ENCODE results near the gene AK8.

AK8 gene

DNA sequence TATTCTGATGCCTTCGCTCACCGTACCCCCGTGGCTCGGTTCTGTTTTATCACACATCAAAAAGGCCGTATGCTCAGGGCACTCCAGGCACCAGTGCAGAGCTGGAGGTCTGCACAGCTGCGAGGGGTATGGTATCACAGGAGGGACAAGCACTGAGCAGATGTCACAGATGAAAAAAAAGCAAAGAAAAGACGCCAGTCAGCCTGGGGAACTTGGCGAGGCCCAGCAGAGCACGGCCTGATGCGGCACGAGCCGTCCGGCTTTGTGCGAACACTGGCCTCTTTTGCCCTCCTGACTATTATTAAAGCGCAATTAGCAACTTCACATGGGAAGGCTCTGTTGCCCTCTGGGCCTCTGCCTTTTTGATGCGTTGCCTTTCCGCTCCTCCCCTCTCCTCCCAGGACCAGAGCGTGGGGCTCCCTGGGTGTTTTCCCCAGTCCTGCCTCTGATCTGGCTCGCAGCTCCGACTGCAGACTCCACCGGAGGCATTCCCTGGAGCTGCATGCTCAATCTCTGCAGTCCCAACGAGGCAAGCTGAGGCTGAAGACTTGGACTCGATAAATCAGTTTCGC, 44.4 kb downstream of the AK8 start:
- Mint-ChIP-seq H3K4me1 (no peaks in the 10 kb centered on the region), H3K4me3 (no peak overlapping the region), H3K27ac (no peak overlapping the region), H3K27me3 (peaks cover 2% of the 10 kb centered on the region), H3K36me3 (no peaks in the 10 kb centered on the region), H3K9me3 (no peaks in the 10 kb centered on the region)
- ATAC-seq (ENCODE audit: low read depth) (no peak), DNase-seq (ENCODE audit: low spot score in 2 of 2) (no peak)

DNA sequence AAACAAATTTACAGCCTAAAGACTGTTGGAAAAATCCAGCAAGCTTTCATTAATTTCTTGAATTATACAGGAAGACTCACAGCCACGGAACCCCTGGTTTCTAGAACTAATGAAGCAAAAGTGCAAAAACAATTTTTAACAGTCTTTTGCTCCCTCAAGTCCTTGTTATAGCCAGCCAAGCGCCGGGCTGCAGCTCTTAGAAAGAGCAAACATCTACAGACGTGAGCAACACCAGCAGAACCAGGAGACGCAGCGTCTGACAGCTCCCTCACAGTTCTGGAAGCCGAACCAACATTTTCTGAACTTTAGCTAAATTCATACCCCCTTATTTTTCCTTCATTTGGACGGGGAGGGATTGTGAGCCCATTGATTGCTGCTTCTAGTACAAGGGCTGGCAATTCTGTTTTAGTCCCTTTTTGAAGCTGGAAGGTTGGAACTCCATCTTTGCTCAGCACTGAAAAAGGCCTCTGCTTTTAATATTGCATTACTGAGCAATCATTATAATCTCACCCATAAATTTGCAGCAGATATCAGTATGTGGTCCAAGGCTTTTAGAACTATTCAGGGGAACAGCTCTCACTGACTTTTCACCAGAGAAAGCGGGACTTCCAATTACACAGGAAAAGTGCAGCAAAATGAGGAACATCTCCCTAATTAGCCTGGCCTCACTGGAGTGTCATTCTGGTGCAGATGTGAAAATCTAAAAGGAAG, 45.8 kb downstream of the AK8 start:
- Mint-ChIP-seq H3K27ac (no peak overlapping the region), H3K27me3 (peaks cover 2% of the 10 kb centered on the region), H3K4me3 (no peak overlapping the region), H3K36me3 (no peaks in the 10 kb centered on the region), H3K4me1 (no peaks in the 10 kb centered on the region), H3K9me3 (no peaks in the 10 kb centered on the region)
- ATAC-seq (ENCODE audit: low read depth), result no peak
- DNase-seq (ENCODE audit: low spot score in 2 of 2), result no peak

DNA sequence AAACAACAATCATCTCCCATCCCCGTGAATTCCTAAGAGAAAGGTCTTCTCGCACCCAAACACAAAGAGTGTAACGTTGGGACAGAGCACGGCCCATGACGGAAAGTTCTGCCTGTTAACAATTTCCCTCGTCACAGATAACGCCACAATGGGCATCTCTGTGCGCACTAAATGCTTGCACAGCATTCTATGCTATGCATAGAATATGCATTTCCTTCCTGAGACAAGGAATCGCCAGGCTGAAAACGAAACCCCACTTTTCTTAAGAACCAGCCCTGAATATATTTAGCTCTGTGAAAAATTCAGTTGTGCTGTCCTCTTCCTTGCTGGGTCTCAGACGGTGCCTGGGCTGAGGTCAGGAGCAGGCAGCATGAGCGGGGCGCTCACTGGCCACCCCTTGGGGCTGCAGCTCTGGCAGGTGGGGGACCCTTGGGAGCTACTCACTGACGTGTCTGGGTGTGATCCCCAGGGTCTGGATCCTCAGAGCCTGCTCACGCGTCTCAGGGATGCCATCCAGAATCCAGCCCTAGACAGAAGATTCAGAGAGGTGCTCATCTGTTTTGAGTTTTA, 49.8 kb downstream of the AK8 start:
- no peak overlapping the region for H3K4me3 Mint-ChIP-seq
- no peak overlapping the region for H3K27ac Mint-ChIP-seq
- no peaks in the 10 kb centered on the region for H3K27me3 Mint-ChIP-seq
- DNase-seq (ENCODE audit: low spot score in 2 of 2) (no peak), ATAC-seq (ENCODE audit: low read depth) (no peak)
- no peaks in the 10 kb centered on the region for H3K4me1 Mint-ChIP-seq
- H3K36me3 Mint-ChIP-seq, result no peaks in the 10 kb centered on the region
- no peaks in the 10 kb centered on the region for H3K9me3 Mint-ChIP-seq

DNA sequence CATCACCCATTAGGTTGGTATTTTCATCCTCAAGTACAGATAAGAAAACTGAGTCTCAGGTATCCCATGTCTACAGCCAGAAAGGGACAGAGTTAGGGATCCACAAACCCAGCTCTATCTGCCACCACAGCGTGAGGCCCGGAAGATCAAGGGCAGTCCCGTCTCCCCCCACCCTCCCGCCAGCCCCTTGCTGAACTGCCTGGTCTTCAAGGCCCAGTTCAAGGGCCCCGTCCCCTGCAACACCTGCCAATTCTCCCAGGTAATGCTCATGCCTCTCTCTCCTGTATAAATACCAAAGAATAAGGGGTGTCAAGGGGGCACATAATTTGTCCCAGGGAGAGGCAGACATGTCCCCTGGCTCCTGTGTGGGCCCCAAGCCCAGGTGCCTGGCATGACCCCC, 50.7 kb downstream of the AK8 start:
- Mint-ChIP-seq H3K36me3 (no peaks in the 10 kb centered on the region), H3K4me3 (no peak overlapping the region), H3K27ac (no peak overlapping the region), H3K27me3 (no peaks in the 10 kb centered on the region), H3K9me3 (no peaks in the 10 kb centered on the region), H3K4me1 (no peaks in the 10 kb centered on the region)
- no peak for DNase-seq (ENCODE audit: low spot score in 2 of 2)
- no peak for ATAC-seq (ENCODE audit: low read depth)

DNA sequence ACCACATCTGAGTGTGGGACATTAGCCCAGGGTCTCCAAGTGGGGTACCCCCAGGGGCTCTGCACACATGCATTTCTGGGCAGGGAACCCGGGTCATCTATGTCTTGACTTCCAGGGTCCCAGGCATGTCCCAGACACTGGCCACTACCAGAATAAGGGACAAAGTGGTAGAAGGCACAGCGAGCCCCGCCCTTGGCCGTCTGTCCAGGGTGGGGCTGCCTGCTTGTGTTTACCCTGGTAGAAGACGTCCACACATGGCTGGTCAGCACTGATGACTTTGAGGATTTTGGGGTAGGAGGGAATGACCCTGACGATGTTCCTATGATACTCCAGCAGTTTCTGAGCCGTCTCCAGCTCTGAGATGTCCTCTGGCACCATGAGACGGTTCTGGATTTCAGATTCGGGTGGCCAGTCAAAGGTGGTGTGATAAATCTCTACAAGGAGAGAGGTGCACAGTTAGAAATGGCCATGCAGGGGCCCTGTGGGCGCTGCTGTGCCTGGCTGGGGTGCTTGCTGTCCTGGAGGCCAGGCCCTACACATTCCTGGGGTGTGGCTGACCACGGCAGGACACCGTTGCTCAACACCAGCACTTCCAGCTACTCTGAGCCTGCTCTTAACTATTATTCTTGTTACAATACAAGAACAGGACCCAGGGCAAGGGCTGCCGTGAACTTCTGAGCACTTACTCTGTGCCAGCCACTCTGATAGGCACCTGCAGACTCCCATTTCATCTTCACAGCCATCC, 51.3 kb downstream of the AK8 start:
- Mint-ChIP-seq H3K27ac (no peak overlapping the region), H3K4me1 (no peaks in the 10 kb centered on the region), H3K27me3 (no peaks in the 10 kb centered on the region), H3K4me3 (no peak overlapping the region), H3K9me3 (no peaks in the 10 kb centered on the region), H3K36me3 (no peaks in the 10 kb centered on the region)
- no peak for DNase-seq (ENCODE audit: low spot score in 2 of 2)
- ATAC-seq (ENCODE audit: low read depth), result no peak

DNA sequence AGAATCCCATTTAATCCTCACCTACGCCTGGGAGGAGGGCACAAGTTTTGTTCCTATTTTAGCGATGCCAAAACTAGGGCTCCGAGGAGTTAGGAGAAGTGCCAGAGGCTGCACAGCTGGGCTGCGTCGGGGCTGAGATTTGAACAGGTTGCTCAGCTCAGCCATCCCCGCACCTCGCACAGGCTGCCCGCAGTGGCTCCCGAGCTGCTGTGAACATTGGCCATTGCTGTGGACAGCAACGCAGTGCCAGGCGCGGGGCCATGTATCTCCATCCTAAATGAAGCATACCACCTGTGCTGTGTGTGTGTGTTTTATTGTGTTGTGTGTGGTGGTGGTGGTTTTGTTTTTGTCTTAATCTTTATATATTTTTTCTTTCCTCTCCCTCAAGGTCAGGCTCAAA, 52.0 kb downstream of the AK8 start:
- Mint-ChIP-seq H3K4me3 (no peak overlapping the region), H3K9me3 (no peaks in the 10 kb centered on the region), H3K4me1 (no peaks in the 10 kb centered on the region), H3K36me3 (no peaks in the 10 kb centered on the region), H3K27ac (no peak overlapping the region), H3K27me3 (no peaks in the 10 kb centered on the region)
- no peak for ATAC-seq (ENCODE audit: low read depth)
- no peak for DNase-seq (ENCODE audit: low spot score in 2 of 2)

DNA sequence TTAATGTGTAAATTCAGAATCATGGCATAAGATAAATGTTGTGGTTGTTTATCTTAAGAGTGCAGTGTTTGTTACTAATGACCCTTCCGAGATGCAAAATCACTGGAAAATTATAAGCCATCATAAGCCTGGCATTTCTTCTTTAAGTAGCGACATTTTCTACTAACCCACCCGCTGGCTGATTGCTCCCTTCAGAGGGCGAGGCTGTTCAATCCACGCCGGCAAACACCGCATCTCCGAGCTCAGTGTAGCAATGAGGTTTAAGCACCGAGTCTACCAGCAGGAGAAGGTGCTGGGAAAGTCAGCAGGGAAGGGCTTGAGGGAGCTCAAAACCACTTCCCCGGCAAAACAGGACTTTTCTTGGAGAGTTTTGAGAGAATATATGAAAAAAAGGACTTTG, 52.7 kb downstream of the AK8 start:
- no peaks in the 10 kb centered on the region for H3K4me1 Mint-ChIP-seq
- no peak overlapping the region for H3K4me3 Mint-ChIP-seq
- H3K36me3 Mint-ChIP-seq, result no peaks in the 10 kb centered on the region
- DNase-seq (ENCODE audit: low spot score in 2 of 2) (no peak), ATAC-seq (ENCODE audit: low read depth) (no peak)
- H3K9me3 Mint-ChIP-seq, result no peaks in the 10 kb centered on the region
- H3K27ac Mint-ChIP-seq, result no peak overlapping the region
- no peaks in the 10 kb centered on the region for H3K27me3 Mint-ChIP-seq

DNA sequence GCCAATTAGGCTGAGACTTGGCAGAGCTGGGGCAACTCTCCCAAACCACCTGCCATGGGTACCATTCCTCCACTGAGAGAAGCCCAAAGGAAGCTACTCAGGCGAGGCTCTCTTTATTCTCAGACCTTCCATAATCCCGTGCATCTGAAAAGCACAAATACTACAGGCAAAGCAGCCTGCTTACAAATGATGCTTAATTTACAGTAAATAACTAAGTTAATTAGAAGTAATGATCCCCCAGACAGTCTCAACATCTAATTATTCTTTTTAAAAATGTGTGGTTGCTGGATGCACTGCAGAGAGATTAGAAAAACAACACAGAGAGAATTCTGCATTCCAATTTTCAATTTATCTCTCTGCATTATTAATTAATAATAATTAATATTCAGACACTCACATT, 53.1 kb downstream of the AK8 start:
- ATAC-seq (ENCODE audit: low read depth), result no peak
- no peak for DNase-seq (ENCODE audit: low spot score in 2 of 2)
- H3K27me3 Mint-ChIP-seq, result no peaks in the 10 kb centered on the region
- H3K27ac Mint-ChIP-seq, result no peak overlapping the region
- H3K4me3 Mint-ChIP-seq, result no peak overlapping the region
- H3K36me3 Mint-ChIP-seq, result no peaks in the 10 kb centered on the region
- no peaks in the 10 kb centered on the region for H3K9me3 Mint-ChIP-seq
- H3K4me1 Mint-ChIP-seq, result no peaks in the 10 kb centered on the region

DNA sequence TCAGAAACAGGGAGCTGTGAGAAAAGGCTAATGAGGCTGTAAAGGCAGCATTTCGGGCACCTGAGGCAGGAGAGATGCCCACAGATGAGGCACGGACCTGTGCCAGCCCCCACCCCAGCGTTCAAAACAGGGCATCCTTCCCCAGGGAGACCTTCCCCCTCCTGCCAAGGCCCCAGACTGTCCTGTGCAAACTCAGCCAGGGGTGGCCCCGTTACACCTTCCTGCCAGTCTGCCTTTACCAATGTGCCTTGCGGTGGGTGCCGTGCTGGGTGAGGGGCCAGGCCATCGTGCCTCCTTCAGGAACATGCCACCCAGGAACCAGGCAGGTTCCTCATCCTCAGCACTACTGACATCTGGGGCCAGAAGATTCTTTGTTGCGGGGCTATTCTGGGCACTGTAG, 53.9 kb downstream of the AK8 start:
- Mint-ChIP-seq H3K4me3 (no peak overlapping the region), H3K36me3 (no peaks in the 10 kb centered on the region), H3K27ac (no peak overlapping the region), H3K9me3 (no peaks in the 10 kb centered on the region), H3K27me3 (no peaks in the 10 kb centered on the region), H3K4me1 (no peaks in the 10 kb centered on the region)
- no peak for DNase-seq (ENCODE audit: low spot score in 2 of 2)
- no peak for ATAC-seq (ENCODE audit: low read depth)

DNA sequence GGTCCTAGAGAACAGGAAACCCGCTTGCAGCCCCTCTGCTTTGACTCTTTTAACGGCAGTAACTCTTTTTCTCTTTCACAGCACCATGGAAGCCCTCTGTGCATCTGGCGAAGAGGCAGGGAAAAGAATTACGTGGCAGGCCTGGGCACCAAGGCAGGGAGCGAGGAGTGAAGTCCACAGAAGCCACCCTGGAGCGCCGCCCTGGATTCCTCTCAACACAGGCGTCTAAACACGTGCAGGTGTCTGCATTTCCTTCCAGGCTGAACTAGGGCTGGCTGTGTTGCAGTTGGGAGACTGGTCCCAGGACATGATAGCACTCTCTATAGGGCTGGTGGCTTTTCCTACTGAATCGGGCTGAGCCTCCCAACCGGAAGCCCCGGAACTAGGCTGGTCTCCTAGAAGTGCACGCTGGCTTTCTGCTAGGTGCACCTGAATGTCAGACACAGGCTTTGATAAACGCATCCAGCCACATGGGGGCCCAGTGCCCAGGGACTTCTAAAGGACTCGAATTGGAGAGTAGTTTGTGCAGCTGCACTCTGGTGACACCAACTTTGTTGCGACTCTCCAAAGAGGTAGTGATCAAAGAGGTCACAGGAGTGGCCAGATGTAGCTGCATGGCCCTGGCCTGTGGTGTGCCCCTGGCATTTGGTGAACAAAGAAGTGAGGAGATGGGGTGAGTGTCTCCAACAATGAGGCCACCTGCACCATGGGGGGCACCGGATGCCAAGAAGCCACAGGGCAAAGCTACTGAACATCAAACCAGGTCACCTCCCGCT, 54.5 kb downstream of the AK8 start:
- H3K27me3 Mint-ChIP-seq, result no peaks in the 10 kb centered on the region
- H3K27ac Mint-ChIP-seq, result no peak overlapping the region
- DNase-seq (ENCODE audit: low spot score in 2 of 2), result no peak
- ATAC-seq (ENCODE audit: low read depth), result no peak
- H3K9me3 Mint-ChIP-seq, result no peaks in the 10 kb centered on the region
- H3K4me3 Mint-ChIP-seq, result no peak overlapping the region
- H3K4me1 Mint-ChIP-seq, result no peaks in the 10 kb centered on the region
- no peaks in the 10 kb centered on the region for H3K36me3 Mint-ChIP-seq

DNA sequence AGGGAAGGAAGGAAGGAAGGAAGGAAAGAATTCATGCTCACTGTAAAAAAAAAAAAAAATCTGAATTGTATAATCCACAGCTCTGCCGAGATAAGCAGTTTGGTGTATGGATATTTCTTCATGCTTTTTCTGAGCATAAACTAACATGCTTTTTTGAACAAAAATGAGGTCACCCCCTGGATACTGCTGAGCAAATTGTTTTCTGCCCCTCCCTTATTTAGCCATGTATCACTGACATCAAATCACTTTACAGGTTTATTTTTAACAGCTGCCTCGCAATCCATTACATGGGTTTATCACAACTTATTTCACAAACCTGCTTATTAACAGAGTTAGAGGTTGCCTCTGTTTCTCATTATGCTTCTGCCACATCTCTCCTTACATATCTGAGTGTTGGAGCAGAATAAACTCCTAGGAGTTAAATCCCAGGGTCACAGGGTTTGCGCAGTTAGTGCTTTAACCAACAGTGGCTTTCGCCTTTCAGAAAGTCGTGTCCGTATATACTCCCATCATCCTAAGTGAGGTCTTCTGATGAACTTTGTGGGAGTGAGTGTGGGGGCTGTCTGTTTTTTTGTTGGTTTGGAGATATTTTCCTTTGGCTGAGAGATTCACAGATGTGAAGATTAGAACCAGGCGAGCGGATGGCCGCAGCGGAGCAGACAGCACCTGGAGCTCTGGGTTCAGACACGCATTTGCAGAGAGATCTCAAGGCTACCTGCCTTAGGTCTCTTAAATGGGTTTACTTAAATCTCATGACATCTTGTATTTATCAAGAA, 57.7 kb downstream of the AK8 start:
- ATAC-seq (ENCODE audit: low read depth) (no peak), DNase-seq (ENCODE audit: low spot score in 2 of 2) (no peak)
- Mint-ChIP-seq H3K27ac (no peak overlapping the region), H3K36me3 (peaks cover 2% of the 10 kb centered on the region), H3K9me3 (peaks cover 2% of the 10 kb centered on the region), H3K4me1 (no peaks in the 10 kb centered on the region), H3K4me3 (no peak overlapping the region), H3K27me3 (no peaks in the 10 kb centered on the region)

DNA sequence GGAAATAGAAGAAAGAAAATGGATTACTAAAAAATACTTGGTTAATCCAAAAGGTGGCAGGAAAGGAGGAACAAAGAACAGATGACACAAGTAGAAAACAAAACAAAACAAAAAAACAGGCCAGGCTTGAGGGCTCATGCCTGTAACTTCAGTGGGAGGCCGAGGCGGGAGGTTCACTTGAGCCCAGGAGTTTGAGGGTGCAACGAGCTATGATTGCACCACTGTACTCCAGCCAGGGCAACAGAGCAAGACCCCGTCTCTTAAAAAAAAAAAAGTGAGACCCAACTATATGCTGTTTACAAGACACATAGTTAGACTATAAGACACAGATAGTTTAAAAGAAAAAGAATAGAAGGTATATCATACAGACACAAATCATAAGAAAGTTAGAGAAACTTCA, 59.5 kb downstream of the AK8 start:
- Mint-ChIP-seq H3K9me3 (peaks cover 2% of the 10 kb centered on the region), H3K27ac (no peak overlapping the region), H3K36me3 (peaks cover 2% of the 10 kb centered on the region), H3K4me3 (no peak overlapping the region), H3K4me1 (no peaks in the 10 kb centered on the region), H3K27me3 (peaks cover 3% of the 10 kb centered on the region)
- DNase-seq (ENCODE audit: low spot score in 2 of 2), result no peak
- ATAC-seq (ENCODE audit: low read depth), result no peak

DNA sequence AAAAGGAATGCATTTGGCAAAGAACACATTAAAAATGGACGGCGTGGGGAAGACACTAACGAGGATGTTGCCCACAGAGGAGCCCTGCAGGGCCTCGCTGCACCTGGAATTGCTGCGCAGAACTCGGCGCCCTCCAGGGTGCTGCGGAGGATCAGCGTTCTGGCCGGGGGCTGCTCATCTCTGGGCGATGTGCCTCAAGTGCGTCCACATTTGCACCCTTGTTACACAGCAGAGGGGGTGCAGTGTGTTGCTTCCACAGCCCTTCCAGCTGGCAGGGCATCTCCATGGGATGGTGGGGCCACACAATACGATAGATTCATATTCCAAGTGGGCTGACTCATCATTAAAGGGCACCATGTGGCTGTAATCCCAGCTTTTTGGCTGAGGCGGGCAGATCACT, 63.1 kb downstream of the AK8 start:
- no peak overlapping the region for H3K27ac Mint-ChIP-seq
- H3K27me3 Mint-ChIP-seq, result peaks cover 11% of the 10 kb centered on the region
- H3K4me1 Mint-ChIP-seq, result peaks cover 4% of the 10 kb centered on the region
- no peak overlapping the region for H3K4me3 Mint-ChIP-seq
- no peak for ATAC-seq (ENCODE audit: low read depth)
- no peak for DNase-seq (ENCODE audit: low spot score in 2 of 2)
- H3K36me3 Mint-ChIP-seq, result peaks cover 4% of the 10 kb centered on the region
- peaks cover 2% of the 10 kb centered on the region for H3K9me3 Mint-ChIP-seq
